Measurements from ENCODE around the gene MYO3B.

Gene MYO3B

GRCh38 chr2:170504810-170505145 is 326.8 kb downstream of the MYO3B start:
- DNase-seq (ENCODE audit: insufficient read length, low spot score) (no peak), FAIRE-seq (no peak)
- TF ChIP-seq TAF1 (IDR thresholded peaks at IDR 0.05; ENCODE audit: low read depth, low read length): no peak
- no peak for TF ChIP-seq PAX5 (IDR thresholded peaks at IDR 0.05; ENCODE audit: insufficient read depth, low read length, severe bottlenecking)
- TF ChIP-seq POLR2A (IDR thresholded peaks at IDR 0.05; ENCODE audit: low read depth, low read length): no peak
- no peak for TF ChIP-seq POU2F2 (IDR thresholded peaks at IDR 0.05; ENCODE audit: low read depth, low read length)
- TF ChIP-seq SPI1 (IDR thresholded peaks at IDR 0.05; ENCODE audit: low read depth, low read length): no peak
- no peak for TF ChIP-seq POLR2AphosphoS5 (IDR thresholded peaks at IDR 0.05; ENCODE audit: low read depth, low read length)

GRCh38 chr2:170505631-170506275 is 327.8 kb downstream of the MYO3B start:
- no peak for DNase-seq (ENCODE audit: insufficient read length, low spot score)
- FAIRE-seq: no peak
- TF ChIP-seq SPI1 (IDR thresholded peaks at IDR 0.05; ENCODE audit: low read depth, low read length) (no peak), POU2F2 (IDR thresholded peaks at IDR 0.05; ENCODE audit: low read depth, low read length) (no peak)

- no peak for DNase-seq (ENCODE audit: insufficient read length, low spot score)
- no peak for TF ChIP-seq POLR2AphosphoS5 (IDR thresholded peaks at IDR 0.05; ENCODE audit: low read depth, low read length)
- no peak for TF ChIP-seq POLR2A (IDR thresholded peaks at IDR 0.05; ENCODE audit: low read depth, low read length)
- no peak for TF ChIP-seq SPI1 (IDR thresholded peaks at IDR 0.05; ENCODE audit: low read depth, low read length)
- no peak for FAIRE-seq
These were observed 331.7 kb downstream of the MYO3B start for GRCh38 chr2:170509452-170510193.

- DNase-seq (ENCODE audit: insufficient read length, low spot score): no peak
- no peak for FAIRE-seq
- TF ChIP-seq POU2F2 (IDR thresholded peaks at IDR 0.05; ENCODE audit: low read depth, low read length): no peak
- no peak for TF ChIP-seq TAF1 (IDR thresholded peaks at IDR 0.05; ENCODE audit: low read depth, low read length)
- TF ChIP-seq POLR2A (IDR thresholded peaks at IDR 0.05; ENCODE audit: low read depth, low read length): no peak
- TF ChIP-seq PAX5 (IDR thresholded peaks at IDR 0.05; ENCODE audit: insufficient read depth, low read length, severe bottlenecking): no peak
- no peak for TF ChIP-seq SPI1 (IDR thresholded peaks at IDR 0.05; ENCODE audit: low read depth, low read length)
- TF ChIP-seq POLR2AphosphoS5 (IDR thresholded peaks at IDR 0.05; ENCODE audit: low read depth, low read length): no peak
These were observed 334.3 kb downstream of the MYO3B start for GRCh38 chr2:170512266-170512665.

- FAIRE-seq (no peak), DNase-seq (ENCODE audit: insufficient read length, low spot score) (no peak)
- TF ChIP-seq PAX5 (IDR thresholded peaks at IDR 0.05; ENCODE audit: insufficient read depth, low read length, severe bottlenecking): no peak
- TF ChIP-seq POLR2A (IDR thresholded peaks at IDR 0.05; ENCODE audit: low read depth, low read length): no peak
- TF ChIP-seq POU2F2 (IDR thresholded peaks at IDR 0.05; ENCODE audit: low read depth, low read length): no peak
- TF ChIP-seq POLR2AphosphoS5 (IDR thresholded peaks at IDR 0.05; ENCODE audit: low read depth, low read length): no peak
- TF ChIP-seq SPI1 (IDR thresholded peaks at IDR 0.05; ENCODE audit: low read depth, low read length): no peak
- no peak for TF ChIP-seq TAF1 (IDR thresholded peaks at IDR 0.05; ENCODE audit: low read depth, low read length)
These were observed 336.2 kb downstream of the MYO3B start for GRCh38 chr2:170514140-170514539.

- DNase-seq (ENCODE audit: insufficient read length, low spot score) (no peak), FAIRE-seq (no peak)
- TF ChIP-seq TAF1 (IDR thresholded peaks at IDR 0.05; ENCODE audit: low read depth, low read length) (no peak), PAX5 (IDR thresholded peaks at IDR 0.05; ENCODE audit: insufficient read depth, low read length, severe bottlenecking) (no peak), POU2F2 (IDR thresholded peaks at IDR 0.05; ENCODE audit: low read depth, low read length) (no peak), POLR2A (IDR thresholded peaks at IDR 0.05; ENCODE audit: low read depth, low read length) (no peak), POLR2AphosphoS5 (IDR thresholded peaks at IDR 0.05; ENCODE audit: low read depth, low read length) (no peak), SPI1 (IDR thresholded peaks at IDR 0.05; ENCODE audit: low read depth, low read length) (no peak)
These were observed 339.6 kb downstream of the MYO3B start for GRCh38 chr2:170517538-170517937.

- no peak for FAIRE-seq
- DNase-seq (ENCODE audit: insufficient read length, low spot score): no peak
- TF ChIP-seq TAF1 (IDR thresholded peaks at IDR 0.05; ENCODE audit: low read depth, low read length) (no peak), POLR2A (IDR thresholded peaks at IDR 0.05; ENCODE audit: low read depth, low read length) (no peak), POU2F2 (IDR thresholded peaks at IDR 0.05; ENCODE audit: low read depth, low read length) (no peak)
These were observed 341.0 kb downstream of the MYO3B start for GRCh38 chr2:170518911-170519310.

- DNase-seq (ENCODE audit: insufficient read length, low spot score) (no peak), FAIRE-seq (no peak)
- TF ChIP-seq PAX5 (IDR thresholded peaks at IDR 0.05; ENCODE audit: insufficient read depth, low read length, severe bottlenecking) (no peak), SPI1 (IDR thresholded peaks at IDR 0.05; ENCODE audit: low read depth, low read length) (0 out of 2 replicates have a peak, but pooled peaks have one; percentile 23)
These were observed 343.4 kb downstream of the MYO3B start for GRCh38 chr2:170521299-170521698.

- no peak for TF ChIP-seq POU2F2 (IDR thresholded peaks at IDR 0.05; ENCODE audit: low read depth, low read length)
- no peak for TF ChIP-seq POLR2A (IDR thresholded peaks at IDR 0.05; ENCODE audit: low read depth, low read length)
- TF ChIP-seq TAF1 (IDR thresholded peaks at IDR 0.05; ENCODE audit: low read depth, low read length): no peak
- TF ChIP-seq POLR2AphosphoS5 (IDR thresholded peaks at IDR 0.05; ENCODE audit: low read depth, low read length): no peak
- TF ChIP-seq PAX5 (IDR thresholded peaks at IDR 0.05; ENCODE audit: insufficient read depth, low read length, severe bottlenecking): no peak
- no peak for TF ChIP-seq SPI1 (IDR thresholded peaks at IDR 0.05; ENCODE audit: low read depth, low read length)
- no peak for FAIRE-seq
- DNase-seq (ENCODE audit: insufficient read length, low spot score): no peak
These were observed 345.6 kb downstream of the MYO3B start for GRCh38 chr2:170523506-170523905.

GRCh38 chr2:170524828-170525565 is 347.1 kb downstream of the MYO3B start:
- DNase-seq (ENCODE audit: insufficient read length, low spot score) (no peak), FAIRE-seq (no peak)
- TF ChIP-seq SPI1 (IDR thresholded peaks at IDR 0.05; ENCODE audit: low read depth, low read length) (no peak), POLR2A (IDR thresholded peaks at IDR 0.05; ENCODE audit: low read depth, low read length) (no peak), POU2F2 (IDR thresholded peaks at IDR 0.05; ENCODE audit: low read depth, low read length) (no peak), POLR2AphosphoS5 (IDR thresholded peaks at IDR 0.05; ENCODE audit: low read depth, low read length) (no peak), TAF1 (IDR thresholded peaks at IDR 0.05; ENCODE audit: low read depth, low read length) (no peak), PAX5 (IDR thresholded peaks at IDR 0.05; ENCODE audit: insufficient read depth, low read length, severe bottlenecking) (no peak)

All from GM12891 (cell line).